Mucosa of descending colon (tissue), 3 donors: ENCODE data around the gene DSCAM. TPM values are rescaled to one million over a fixed set of nuclear protein-coding genes. Genes with fewer than 3 reads are reported as not detected.

Experiments
- ATAC-seq: fragments of 200-7000 bp; cut with Tn5 transposase; one replicate; pipeline ENCODE4 v1.9.1; 2020; ENCODE audit warnings: mild to moderate bottlenecking, moderate library complexity
- DNase-seq, 3 donors: peaks; one replicate each; pipeline ENCODE4 v3.0.0-alpha.2; 2020
- H3K36me3 ChIP-seq: fragments of 200-600 bp; one replicate; pipeline ENCODE4 v1.8.0; 2021; ENCODE audit warnings: low read depth, mild to moderate bottlenecking
- H3K4me1 ChIP-seq: fragments of 200-600 bp; one replicate; pipeline ENCODE4 v1.8.0; 2021; ENCODE audit warnings: low read depth, mild to moderate bottlenecking
- H3K4me3 ChIP-seq: fragments of 200-600 bp; one replicate; pipeline ENCODE4 v1.8.0; 2021; ENCODE audit warnings: mild to moderate bottlenecking
- H3K9me3 ChIP-seq: fragments of 200-600 bp; one replicate; pipeline ENCODE4 v1.8.0; 2021; ENCODE audit warnings: mild to moderate bottlenecking
- CTCF ChIP-seq: fragments of 200-600 bp; IDR thresholded peaks from one replicate; pipeline ENCODE4 v1.8.0; 2022; ENCODE audit warnings: antibody characterized with exemption, mild to moderate bottlenecking
- intact Hi-C, 2 donors: fragments of 100-400 bp; cut with DNase I in 1 of 2; cut with micrococcal nuclease in 1 of 2; formaldehyde crosslinking; loops; one replicate each; pipeline versions ENCODE4 v1.11.0 to v1.11.1; 2022; cut with DNase I, micrococcal nuclease
- total RNA-seq, 3 donors: library from RNA; stranded (reverse); fragmentation: NEBNext Ultra II Directional in 2 of 3; extraction: Animal tissue kit (Norgen Biotek cat#: 25700) in 2 of 3; gene quantifications; one replicate each; pipeline versions ENCODE4 v1.2.1 to v1.2.4, GENCODE V29; 2021 to 2023
- donor health status: DM: no; HTN: no; CAD: no; lungs with moderate emphysema.
- donor health status: DM: no; HTN: no; CAD: no.
- donor health status: DM: no; HTN: yes; CAD: no.

DSCAM gene
- total RNA-seq, 3 donors from 2014 or later = 0.35 TPM; not detected in 2

GRCh38 chr21:40282912-40283886 is 563.8 kb downstream of the DSCAM start:
- intact Hi-C loops = no loop called here
- Histone ChIP-seq H3K4me3 (no peak overlapping the region), H3K36me3 (no peaks in the 10 kb centered on the region), H3K9me3 (no peaks in the 10 kb centered on the region), H3K4me1 (no peaks in the 10 kb centered on the region)
- no peak for TF ChIP-seq CTCF
- ATAC-seq (no peak), DNase-seq (no peak)

- no peak for DNase-seq
- ATAC-seq = no peak
- no peak overlapping the region for H3K4me3 ChIP-seq
- intact Hi-C loops = no loop called here
- TF ChIP-seq CTCF = no peak
- peaks cover 3% of the 10 kb centered on the region for H3K9me3 ChIP-seq
- no peaks in the 10 kb centered on the region for H3K36me3 ChIP-seq
- no peaks in the 10 kb centered on the region for H3K4me1 ChIP-seq
Observed at GRCh38 chr21:40278345-40278744, 568.6 kb downstream of the DSCAM start.

GRCh38 chr21:40276001-40276400 is 571.0 kb downstream of the DSCAM start:
- no peak for TF ChIP-seq CTCF
- no peak for ATAC-seq
- H3K36me3 ChIP-seq = no peaks in the 10 kb centered on the region
- H3K4me1 ChIP-seq = no peaks in the 10 kb centered on the region
- peaks cover 3% of the 10 kb centered on the region for H3K9me3 ChIP-seq
- intact Hi-C loops = no loop called here
- DNase-seq = no peak
- H3K4me3 ChIP-seq = no peak overlapping the region

GRCh38 chr21:40272037-40272436 is 574.9 kb downstream of the DSCAM start:
- no peak for TF ChIP-seq CTCF
- ATAC-seq (no peak), DNase-seq (no peak)
- H3K36me3 ChIP-seq = no peaks in the 10 kb centered on the region
- intact Hi-C loops = no loop called here
- H3K4me3 ChIP-seq = no peak overlapping the region
- H3K9me3 ChIP-seq = no peaks in the 10 kb centered on the region
- no peaks in the 10 kb centered on the region for H3K4me1 ChIP-seq

GRCh38 chr21:40271164-40271563 is 575.8 kb downstream of the DSCAM start:
- ATAC-seq = no peak
- intact Hi-C loops = no loop called here

More at GRCh38 chr21:40271164-40271563, 575.8 kb downstream of the DSCAM start:
- Histone ChIP-seq H3K4me3 (no peak overlapping the region), H3K36me3 (no peaks in the 10 kb centered on the region), H3K9me3 (no peaks in the 10 kb centered on the region), H3K4me1 (no peaks in the 10 kb centered on the region)
- DNase-seq = no peak
- TF ChIP-seq CTCF = no peak
